ENCODE results near the gene SLC11A1.

GRCh38 chr2:218396688-218397462 lies 14.8 kb downstream of the SLC11A1 start:
- TF ChIP-seq CTCF (IDR thresholded peaks at IDR 0.05; ENCODE audit: insufficient read depth, low read depth, low read length) (no peak), EZH2 (IDR thresholded peaks at IDR 0.05; ENCODE audit: insufficient read depth, low read length) (no peak)

Data from astrocyte (in vitro differentiated cells and primary cell).